Measurements from ENCODE around the gene MTUS2.
"Not testable (repeated sequence)": the region's sequence is repeated elsewhere in the genome, so short reads cannot be mapped to it uniquely, and the experiment has no call there.

The MTUS2 gene

GRCh38 chr13:29319451-29319850 lies 499.3 kb downstream of the MTUS2 start:
- DNase-seq (ENCODE audit: low spot score): no peak

- no peak for DNase-seq (ENCODE audit: low spot score)
These were observed 503.8 kb downstream of the MTUS2 start for GRCh38 chr13:29323954-29324353.

- DNase-seq (ENCODE audit: low spot score): no peak
These were observed 504.5 kb downstream of the MTUS2 start for GRCh38 chr13:29324601-29325000.

- DNase-seq (ENCODE audit: low spot score): no peak
These were observed 508.4 kb downstream of the MTUS2 start for GRCh38 chr13:29328501-29328900.

DNA sequence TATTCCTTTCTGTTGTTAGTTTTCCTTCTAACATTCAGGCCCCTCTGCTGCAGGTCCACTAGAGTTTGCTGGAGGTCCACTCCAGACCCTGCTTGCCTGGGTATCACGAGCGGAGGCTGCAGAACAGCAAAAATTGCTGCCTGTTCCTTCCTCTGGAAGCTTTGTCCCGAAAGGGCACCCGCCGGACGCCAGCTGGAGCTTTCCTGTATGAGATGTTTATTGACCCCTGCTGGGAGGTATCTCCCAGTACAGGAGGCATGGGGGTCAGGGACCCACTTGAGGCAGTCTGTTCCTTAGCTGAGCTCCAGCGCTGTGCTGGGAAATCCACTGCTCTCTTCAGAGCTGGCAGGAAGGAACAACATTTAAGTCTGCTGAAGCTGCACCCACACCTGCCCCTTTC lies 516.2 kb downstream of the MTUS2 start:
- no peak for DNase-seq (ENCODE audit: low spot score)

DNA sequence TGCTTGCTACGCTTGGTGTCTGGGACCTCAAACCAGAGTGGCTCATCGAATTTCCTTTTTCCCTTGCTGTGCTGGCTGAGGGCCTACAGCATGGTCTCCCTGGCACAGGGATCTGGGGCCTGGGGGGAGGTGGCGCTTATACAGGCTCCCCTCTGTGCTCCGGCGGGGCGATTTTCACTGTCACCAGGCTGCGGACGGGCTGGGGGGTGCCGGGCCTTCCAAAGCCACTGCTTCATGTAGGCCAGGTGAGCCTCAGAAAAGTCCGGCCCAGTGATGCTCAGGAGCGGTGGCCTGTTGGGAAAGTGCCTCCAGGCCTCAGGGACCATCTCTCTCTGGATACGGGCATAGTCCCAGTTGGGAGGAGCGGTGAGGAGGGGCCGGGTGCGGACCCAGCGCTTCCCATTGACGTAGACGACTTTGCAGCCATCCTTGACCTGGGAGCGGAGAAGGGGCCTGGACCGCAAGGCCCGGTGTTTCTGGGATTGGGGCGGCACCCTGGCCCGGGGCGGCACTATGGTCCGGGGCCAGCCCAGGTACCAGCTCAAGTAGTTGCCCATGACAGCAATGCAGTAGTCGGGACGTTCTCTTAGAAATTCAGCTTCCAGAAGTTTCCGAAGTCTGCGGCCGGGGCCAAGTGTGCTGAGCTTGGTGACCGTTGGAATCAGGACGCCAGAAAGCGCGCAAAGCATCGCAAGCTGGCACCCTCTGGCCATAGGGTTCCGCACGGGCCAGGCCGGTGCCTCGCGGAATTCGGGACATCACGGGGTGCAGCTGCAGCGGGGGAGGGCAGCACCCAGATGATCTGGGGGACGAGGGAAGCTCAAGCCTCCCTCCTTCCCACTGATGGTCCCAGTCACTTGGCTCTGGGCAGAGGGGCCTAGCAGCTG lies 519.5 kb downstream of the MTUS2 start:
- no peak for DNase-seq (ENCODE audit: low spot score)

GRCh38 chr13:29345860-29346582 lies 525.9 kb downstream of the MTUS2 start:
- not testable (repeated sequence) for DNase-seq (ENCODE audit: low spot score)

DNA sequence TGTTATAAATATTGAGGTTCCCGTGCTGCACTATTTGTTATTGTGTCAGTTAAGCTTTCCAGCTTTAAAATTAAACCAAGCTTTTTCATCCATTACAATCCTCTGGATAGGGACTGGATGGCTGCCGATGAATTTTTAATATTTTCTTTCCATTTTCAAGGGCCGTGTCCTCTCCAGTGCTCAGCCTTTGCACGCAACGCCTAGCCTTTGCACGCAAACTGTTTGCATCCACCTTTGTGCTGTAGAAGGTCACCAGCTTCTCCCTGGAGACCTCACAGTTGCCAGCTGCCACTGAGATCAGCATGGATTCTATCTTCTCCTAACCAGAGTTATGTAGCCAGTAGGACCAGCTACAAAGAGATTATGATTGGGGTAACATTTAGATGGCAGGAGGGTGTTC lies 534.9 kb downstream of the MTUS2 start:
- no peak for DNase-seq (ENCODE audit: low spot score)

GRCh38 chr13:29359181-29359580 lies 539.0 kb downstream of the MTUS2 start:
- no peak for DNase-seq (ENCODE audit: low spot score)

- no peak for DNase-seq (ENCODE audit: low spot score)
These were observed 541.6 kb downstream of the MTUS2 start for GRCh38 chr13:29361716-29362115.

- DNase-seq (ENCODE audit: low spot score): peak; percentile 35
These were observed 542.9 kb downstream of the MTUS2 start for GRCh38 chr13:29362849-29363604.

- no peak for DNase-seq (ENCODE audit: low spot score)
These were observed 549.1 kb downstream of the MTUS2 start for GRCh38 chr13:29369060-29369743.

- DNase-seq (ENCODE audit: low spot score): no peak
These were observed 559.1 kb downstream of the MTUS2 start for GRCh38 chr13:29379281-29379680.

GRCh38 chr13:29379865-29380264 lies 559.7 kb downstream of the MTUS2 start:
- no peak for DNase-seq (ENCODE audit: low spot score)

DNA sequence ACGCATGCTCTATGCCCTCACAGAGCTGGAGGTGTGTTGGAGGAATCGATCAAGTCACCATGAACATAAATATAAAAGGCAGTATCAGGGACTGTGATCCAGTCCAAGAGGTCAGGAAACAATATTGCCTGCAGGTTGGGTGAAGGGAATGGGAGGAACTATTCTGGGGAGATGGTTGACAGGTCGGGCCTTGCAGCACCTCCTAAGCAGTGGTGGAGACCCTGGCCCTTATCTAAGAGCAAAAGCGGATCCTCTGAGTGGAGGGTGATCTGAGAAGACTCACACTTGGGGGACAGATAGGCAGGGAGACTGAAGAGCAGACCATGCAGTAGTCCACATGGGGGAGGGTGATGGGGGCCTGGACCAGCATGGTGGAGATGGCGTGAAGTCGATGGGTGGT lies 561.9 kb downstream of the MTUS2 start:
- DNase-seq (ENCODE audit: low spot score): no peak

DNA sequence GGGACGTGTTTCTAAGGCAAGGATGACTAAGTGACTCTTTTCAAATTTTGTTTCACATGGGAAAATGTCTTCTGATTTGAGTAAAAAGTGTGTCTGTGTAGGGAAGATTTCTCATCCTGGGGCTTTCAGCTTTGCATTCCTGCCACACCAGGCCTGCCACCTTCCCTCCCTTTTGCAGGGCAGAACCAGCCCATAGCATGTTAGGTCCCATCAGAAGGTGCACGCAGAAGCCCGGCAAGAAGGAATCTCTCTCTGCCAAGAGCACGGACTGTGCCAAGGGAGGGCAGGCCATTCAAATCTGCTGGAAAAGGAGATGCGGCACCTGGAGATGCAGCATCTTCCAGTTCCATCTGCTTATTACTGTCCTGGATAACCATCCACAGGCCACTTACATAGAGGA lies 563.3 kb downstream of the MTUS2 start:
- DNase-seq (ENCODE audit: low spot score): no peak

DNA sequence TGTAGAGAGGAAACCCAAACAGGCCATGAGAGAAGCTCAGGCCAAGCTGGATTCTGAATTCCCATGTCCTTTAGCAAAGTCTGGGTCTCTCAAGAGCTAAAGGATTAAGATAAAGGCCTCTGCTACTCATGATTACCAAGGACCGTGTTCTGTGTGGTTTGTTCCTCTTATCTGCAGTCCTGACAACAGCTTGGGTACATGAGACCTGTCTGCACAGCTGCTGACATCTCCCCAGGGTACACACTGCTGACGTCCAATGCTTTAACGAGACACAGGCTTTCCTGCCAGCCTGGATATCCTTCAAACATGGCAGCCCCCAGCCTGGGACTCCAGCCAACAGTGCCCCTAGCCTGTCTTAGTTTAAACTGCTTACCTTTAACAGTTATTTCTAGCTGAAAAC lies 564.3 kb downstream of the MTUS2 start:
- no peak for DNase-seq (ENCODE audit: low spot score)

GRCh38 chr13:29384871-29385270 lies 564.7 kb downstream of the MTUS2 start:
- no peak for DNase-seq (ENCODE audit: low spot score)

- DNase-seq (ENCODE audit: low spot score): no peak
These were observed 566.1 kb downstream of the MTUS2 start for GRCh38 chr13:29386246-29386645.

DNA sequence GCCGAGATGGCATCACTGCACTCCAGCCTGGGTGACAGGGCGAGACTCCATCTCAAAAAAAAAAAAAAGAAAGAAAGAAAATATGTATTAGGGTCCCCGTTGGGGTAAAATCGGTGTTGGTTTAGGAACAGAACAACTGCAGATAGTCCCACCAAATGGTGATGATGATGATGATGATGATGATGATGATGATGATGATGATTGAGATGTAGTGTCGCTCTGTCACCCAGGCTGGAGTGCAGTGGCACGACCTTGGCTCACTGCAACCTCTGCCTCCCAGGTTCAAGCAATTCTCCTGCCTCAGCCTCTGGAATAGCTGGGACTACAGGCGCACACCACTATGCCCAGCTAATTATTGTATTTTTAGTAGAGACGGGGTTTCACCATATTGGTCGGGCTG lies 570.5 kb downstream of the MTUS2 start:
- not testable (repeated sequence) for DNase-seq (ENCODE audit: low spot score)

GRCh38 chr13:29396446-29396845 lies 576.3 kb downstream of the MTUS2 start:
- DNase-seq (ENCODE audit: low spot score): no peak

DNA sequence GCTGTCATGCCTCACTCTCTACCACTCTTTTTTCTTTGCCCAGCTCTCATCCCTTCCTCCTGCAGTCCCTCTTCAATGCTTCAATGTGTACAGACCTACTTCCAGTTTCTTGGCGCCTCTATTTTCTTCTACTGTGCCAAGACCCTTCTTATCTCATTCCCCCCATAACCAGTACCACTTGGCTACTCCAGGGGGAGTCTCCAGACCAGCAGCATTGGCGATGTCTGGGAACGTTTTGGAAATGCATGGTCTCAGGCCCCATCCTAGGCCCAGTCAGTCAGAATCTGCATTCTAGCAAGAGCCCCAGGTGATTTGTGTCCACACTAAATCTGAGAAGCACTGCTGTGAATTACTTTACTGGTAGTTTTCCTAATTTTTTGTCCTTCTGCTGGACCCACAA lies 577.1 kb downstream of the MTUS2 start:
- no peak for DNase-seq (ENCODE audit: low spot score)
